Measurements from ENCODE around the gene MALT1.

GRCh38 chr18:58793361-58793760, 122.1 kb downstream of the MALT1 start:
- TF ChIP-seq CTCF (IDR thresholded peaks at IDR 0.05) (no peak), POLR2A (IDR thresholded peaks at IDR 0.05) (no peak), POLR2AphosphoS5 (IDR thresholded peaks at IDR 0.05) (no peak)
